HTR-8/SVneo (cell line): ENCODE data around the gene ASGR2.

Source experiments
- DNase-seq: peaks from one replicate; pipeline ENCODE4 v3.0.0; 2011; ENCODE audit warnings: low spot score, mixed read lengths; ENCODE audit not compliant: insufficient read length
- FAIRE-seq: peaks from 2 replicates; lab custom pipeline; 2011; peaks lifted over from hg19 to GRCh38; lab: Jason Lieb, UNC

The ASGR2 gene

GRCh38 chr17:7074931-7075330 is 39.7 kb downstream of the ASGR2 start:
- DNase-seq (no peak), FAIRE-seq (no peak)

GRCh38 chr17:7072406-7072805 is 42.2 kb downstream of the ASGR2 start:
- FAIRE-seq, result no peak
- DNase-seq, result no peak

DNA sequence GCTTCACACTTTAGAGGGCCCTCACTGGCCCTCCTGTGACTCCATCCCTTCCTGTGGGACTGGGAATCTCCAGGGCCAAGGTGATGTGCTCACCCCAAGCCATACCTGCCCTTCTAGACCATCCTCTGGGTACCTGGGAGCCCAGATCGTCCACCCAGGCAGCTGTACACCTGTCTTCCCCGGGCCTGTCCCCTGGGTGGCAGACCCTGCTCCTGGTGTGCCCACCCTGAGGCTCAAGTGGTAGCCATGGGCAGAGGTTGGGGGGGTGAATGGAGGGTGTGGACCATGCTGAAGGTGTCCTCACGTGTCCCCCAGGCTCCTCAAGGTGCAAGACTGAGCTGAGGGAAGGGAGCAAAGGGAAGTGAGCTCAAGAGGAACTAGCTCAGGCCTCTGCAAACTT is 43.9 kb downstream of the ASGR2 start:
- DNase-seq, result no peak
- FAIRE-seq, result no peak

DNA sequence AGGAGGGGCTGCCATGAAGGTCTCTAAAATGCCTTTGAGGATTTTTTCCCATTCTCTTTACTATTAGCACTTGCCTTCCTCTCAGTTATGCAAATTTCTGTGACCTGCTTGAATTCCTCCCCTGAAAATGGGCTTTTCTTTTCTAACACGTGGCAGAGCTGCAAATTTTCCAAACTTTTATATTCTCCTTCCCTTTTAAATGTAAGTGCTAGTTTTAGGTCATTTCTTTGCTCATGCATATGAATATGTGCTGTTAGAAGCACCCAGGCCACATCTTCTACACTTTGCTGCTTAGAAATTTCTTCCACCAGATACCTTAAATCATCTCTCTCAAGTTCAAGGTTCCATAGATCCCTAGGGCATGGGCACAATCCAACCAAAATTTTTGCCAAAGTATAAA is 46.4 kb downstream of the ASGR2 start:
- DNase-seq, result no peak
- no peak for FAIRE-seq

GRCh38 chr17:7067198-7067597 is 47.4 kb downstream of the ASGR2 start:
- no peak for DNase-seq
- FAIRE-seq, result no peak

- FAIRE-seq, result no peak
- no peak for DNase-seq
Measured at GRCh38 chr17:7064261-7064660, 50.4 kb downstream of the ASGR2 start.

DNA sequence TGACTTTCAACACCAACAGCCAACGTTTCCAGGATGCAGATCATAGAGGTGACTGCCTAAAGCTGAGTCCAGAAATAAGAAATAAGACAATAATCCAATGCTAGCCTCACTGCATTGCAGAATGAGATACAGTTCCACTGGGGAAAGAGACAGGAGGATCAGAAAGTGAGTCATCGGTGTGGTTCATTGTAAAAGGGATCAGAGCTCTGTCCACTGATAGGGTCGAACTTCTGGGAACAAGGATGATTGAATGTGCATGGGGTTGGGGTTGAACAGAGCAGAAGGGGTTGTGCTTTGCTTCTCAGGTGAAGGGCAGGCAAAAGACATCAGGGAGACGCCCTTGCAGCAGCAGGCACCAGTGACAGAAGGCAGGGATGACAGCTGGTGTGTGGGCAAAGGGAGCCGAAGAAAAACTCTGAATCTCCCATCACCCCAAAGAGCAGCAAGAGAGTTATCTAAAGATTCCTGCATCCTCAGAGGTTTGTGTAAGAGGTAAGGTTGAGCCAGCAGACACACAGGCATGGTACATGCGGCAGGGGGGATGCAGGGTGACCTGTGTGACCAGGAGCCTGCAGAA is 51.0 kb downstream of the ASGR2 start:
- FAIRE-seq, result no peak
- DNase-seq, result no peak

DNA sequence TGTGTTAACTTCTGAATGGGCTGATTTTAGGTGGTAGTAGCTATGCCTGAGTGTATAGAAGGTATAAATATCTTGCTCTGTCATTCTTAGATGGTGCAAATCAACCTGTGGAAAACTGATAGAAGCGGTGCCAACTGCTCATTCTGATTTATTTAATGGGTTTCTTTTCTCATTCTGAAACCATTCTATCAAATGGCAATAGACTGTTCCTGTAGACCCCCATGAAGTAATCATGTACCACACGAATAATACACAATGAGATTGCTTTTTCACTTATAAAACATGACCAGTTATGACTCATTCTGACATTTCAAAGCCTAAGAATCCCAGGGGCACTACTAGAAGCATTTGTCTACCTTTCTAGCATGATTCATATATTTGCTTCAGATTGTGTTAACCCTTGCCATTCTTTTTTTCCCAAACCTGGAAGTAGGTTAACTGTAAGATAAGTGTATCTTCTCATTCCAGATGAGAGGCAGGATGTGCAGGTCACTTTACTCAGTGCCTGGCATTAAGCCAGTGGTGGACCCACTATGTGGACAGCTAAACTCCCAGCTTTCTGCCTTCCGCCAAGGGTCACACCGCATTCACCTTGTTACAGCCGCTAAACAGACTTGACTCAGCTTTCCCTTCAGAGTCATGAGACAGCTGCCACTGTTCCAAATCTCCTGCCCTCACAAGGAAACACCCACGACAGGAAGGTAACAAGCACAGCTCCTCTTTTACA is 54.3 kb downstream of the ASGR2 start:
- DNase-seq, result peak; percentile 73
- peak; percentile 70 for FAIRE-seq

DNA sequence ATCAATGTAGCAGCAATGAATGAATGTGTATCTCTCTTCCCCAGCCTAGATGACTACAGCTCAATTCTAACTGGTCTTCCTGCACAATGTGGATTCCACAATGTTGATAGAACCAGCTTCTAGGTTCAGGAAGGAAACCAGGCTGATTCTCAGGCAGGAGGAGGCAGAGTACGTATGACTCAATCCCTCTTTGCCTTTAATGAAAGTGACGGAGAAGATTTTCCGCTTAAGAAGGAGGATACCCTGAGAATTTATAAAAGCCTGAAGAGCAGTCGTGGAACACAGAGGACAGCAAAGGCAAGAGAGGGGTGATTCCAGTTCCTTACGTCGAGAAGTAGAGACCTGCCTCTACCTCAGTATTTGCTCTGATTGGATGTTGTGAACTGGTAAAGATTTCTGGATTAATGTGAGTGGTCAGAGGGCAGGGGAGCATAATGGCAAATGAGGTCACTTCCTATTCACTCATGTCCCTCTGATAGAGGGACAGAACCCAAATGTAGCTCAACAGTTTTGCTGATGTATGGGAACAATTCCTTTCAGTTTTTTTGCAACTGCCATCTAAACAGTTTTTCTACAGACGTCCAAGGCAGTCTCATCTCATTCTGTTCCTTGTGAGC is 55.7 kb downstream of the ASGR2 start:
- no peak for DNase-seq
- FAIRE-seq, result no peak

DNA sequence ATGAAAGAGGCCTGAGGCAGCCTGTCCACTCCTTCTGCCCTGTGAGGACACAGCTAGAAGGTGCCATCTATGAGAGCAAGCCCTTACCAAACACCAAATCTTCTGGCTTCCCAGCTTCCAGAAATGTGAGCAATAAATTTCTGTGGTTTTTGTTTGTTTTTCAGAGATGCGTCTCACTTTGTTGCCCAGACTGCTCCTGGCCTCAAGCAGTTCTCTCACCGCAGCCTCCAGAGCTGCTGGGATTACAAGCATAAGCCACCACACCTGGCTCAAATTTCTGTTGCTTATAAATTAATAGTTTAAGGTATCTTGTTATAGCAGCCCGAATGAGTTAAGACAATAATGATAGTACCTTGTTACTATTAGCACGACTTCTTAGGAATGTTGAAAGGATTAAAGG is 58.2 kb downstream of the ASGR2 start:
- no peak for DNase-seq

More for the DNA sequence above, 58.2 kb downstream of the ASGR2 start:
- FAIRE-seq, result no peak
